AG10803 (cell line): ENCODE data around the gene TICAM2.

ENCODE experiments used
- DNase-seq: peaks from one replicate; pipeline ENCODE4 v3.0.0; 2010; ENCODE audit warnings: low read depth
- H3K4me3 ChIP-seq: 2 replicates; pipeline ENCODE4 v1.5.1; 2011; ENCODE audit warnings: mild to moderate bottlenecking, low read length, control low read depth
- TF ChIP-seq, protein P1 (sequence below): conservative IDR thresholded peaks from 2 replicates; pipeline ENCODE4 v1.5.1; 2011; ENCODE audit warnings: mild to moderate bottlenecking, low read length, control low read depth, inconsistent platforms

The TICAM2 gene

DNA sequence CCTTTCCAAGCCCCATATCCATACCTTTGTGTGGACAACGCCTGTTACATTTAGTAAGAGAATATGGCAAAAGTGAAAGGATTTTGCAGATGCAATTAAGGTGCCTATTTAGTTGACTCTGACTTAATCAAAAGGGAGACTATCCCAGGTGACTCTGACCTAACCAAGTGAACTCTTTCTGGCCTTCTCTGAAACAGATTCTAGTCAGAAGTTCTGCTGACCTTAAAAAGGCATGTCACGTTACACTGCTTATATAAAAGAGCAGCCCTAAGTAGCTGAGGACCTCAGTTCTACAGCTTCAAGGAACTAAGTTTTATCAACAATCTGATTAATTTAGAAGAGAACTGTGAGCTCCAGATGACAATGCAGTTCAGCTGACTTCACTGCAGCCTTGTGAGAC, 5.7 kb upstream of the TICAM2 start:
- TF ChIP-seq, protein P1, sequence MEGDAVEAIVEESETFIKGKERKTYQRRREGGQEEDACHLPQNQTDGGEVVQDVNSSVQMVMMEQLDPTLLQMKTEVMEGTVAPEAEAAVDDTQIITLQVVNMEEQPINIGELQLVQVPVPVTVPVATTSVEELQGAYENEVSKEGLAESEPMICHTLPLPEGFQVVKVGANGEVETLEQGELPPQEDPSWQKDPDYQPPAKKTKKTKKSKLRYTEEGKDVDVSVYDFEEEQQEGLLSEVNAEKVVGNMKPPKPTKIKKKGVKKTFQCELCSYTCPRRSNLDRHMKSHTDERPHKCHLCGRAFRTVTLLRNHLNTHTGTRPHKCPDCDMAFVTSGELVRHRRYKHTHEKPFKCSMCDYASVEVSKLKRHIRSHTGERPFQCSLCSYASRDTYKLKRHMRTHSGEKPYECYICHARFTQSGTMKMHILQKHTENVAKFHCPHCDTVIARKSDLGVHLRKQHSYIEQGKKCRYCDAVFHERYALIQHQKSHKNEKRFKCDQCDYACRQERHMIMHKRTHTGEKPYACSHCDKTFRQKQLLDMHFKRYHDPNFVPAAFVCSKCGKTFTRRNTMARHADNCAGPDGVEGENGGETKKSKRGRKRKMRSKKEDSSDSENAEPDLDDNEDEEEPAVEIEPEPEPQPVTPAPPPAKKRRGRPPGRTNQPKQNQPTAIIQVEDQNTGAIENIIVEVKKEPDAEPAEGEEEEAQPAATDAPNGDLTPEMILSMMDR: no peak
- H3K4me3 ChIP-seq: no peak overlapping the region
- DNase-seq: no peak

GRCh38 chr5:115605436-115605835, 3.2 kb upstream of the TICAM2 start:
- DNase-seq: no peak
- TF ChIP-seq, protein P1: no peak
- H3K4me3 ChIP-seq: no peak overlapping the region

- peak overlapping the region; percentile 69 for H3K4me3 ChIP-seq
- no peak for DNase-seq
- TF ChIP-seq, protein P1: no peak
Observed at GRCh38 chr5:115602591-115603125, 379 bp upstream of the TICAM2 start.

DNA sequence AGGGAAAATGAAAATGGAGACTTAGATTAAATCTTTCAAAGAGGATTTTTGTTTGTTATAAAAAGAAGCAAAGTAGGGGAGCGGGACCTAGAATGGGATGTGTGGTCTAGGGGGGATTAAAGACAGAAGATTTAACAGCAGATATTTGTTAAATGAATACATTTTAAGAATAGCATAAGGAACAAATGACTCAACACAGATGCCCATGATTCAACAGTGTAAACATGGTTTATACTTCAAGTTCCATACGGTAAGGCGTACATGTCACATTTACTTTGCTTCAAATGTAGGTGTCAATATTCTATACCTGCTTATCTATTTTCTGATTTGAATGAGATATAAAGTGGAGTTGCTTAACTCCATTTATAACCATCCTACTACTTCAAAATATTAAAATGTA, 1.5 kb downstream of the TICAM2 start:
- DNase-seq: no peak
- H3K4me3 ChIP-seq: peak overlapping the region; percentile 69
- TF ChIP-seq, protein P1: no peak

GRCh38 chr5:115599924-115600323, 2.4 kb downstream of the TICAM2 start:
- DNase-seq: no peak
- TF ChIP-seq, protein P1: no peak
- no peak overlapping the region for H3K4me3 ChIP-seq

GRCh38 chr5:115599502-115599901, 2.8 kb downstream of the TICAM2 start:
- TF ChIP-seq, protein P1: 0 out of 2 replicates have a peak, but pooled peaks have one; percentile 7
- DNase-seq: peak; percentile 69
- peak overlapping the region; percentile 22; the same call in 1 of the 2 replicates for H3K4me3 ChIP-seq

- no peak overlapping the region for H3K4me3 ChIP-seq
- TF ChIP-seq, protein P1: no peak
- no peak for DNase-seq
Observed at GRCh38 chr5:115594128-115595047, 7.9 kb downstream of the TICAM2 start.
